GM19043 (cell line): ENCODE measurements around the gene SH3BGRL.

Experiments used
- ATAC-seq: cut with Tn5 transposase; IDR thresholded peaks from one replicate; pipeline ENCODE4 v1.9.1; 2021; ENCODE audit warnings: low read depth; ENCODE audit not compliant: unreplicated experiment

SH3BGRL gene

GRCh38 chrX:81201671-81202455 lies at the start of gene SH3BGRL, which contains the start of gene HMGN5:
TSS of gene SH3BGRL (plus strand) at chrX:81202102. CDS start at chrX:81202201, 99 bp downstream.
TSS of gene HMGN5 (minus strand) at chrX:81201913. CDS start at chrX:81121549, 80,364 bp downstream.
- ATAC-seq: peak; percentile 94

GRCh38 chrX:81168391-81168790 lies 33.5 kb upstream of the SH3BGRL start:
- ATAC-seq: no peak

- no peak for ATAC-seq
These were observed 27.6 kb upstream of the SH3BGRL start for GRCh38 chrX:81174286-81174685.

GRCh38 chrX:81195259-81195658 lies 6.6 kb upstream of the SH3BGRL start:
- ATAC-seq: no peak

GRCh38 chrX:81195712-81196111 lies 6.2 kb upstream of the SH3BGRL start:
- ATAC-seq: peak; percentile 92

- no peak for ATAC-seq
These were observed 831 bp upstream of the SH3BGRL start for GRCh38 chrX:81201071-81201470.

- no peak for ATAC-seq
These were observed 536 bp downstream of the SH3BGRL start for GRCh38 chrX:81202456-81202819.

- no peak for ATAC-seq
These were observed 1.0 kb downstream of the SH3BGRL start for GRCh38 chrX:81202943-81203342.

GRCh38 chrX:81205551-81205950 lies 3.6 kb downstream of the SH3BGRL start:
- no peak for ATAC-seq

GRCh38 chrX:81206476-81206875 lies 4.6 kb downstream of the SH3BGRL start:
- no peak for ATAC-seq

- no peak for ATAC-seq
These were observed 7.0 kb downstream of the SH3BGRL start for GRCh38 chrX:81208916-81209315.

GRCh38 chrX:81215685-81216084 lies 13.8 kb downstream of the SH3BGRL start:
- ATAC-seq: no peak

GRCh38 chrX:81229229-81229628 lies 27.3 kb downstream of the SH3BGRL start:
- ATAC-seq: no peak

- no peak for ATAC-seq
These were observed 28.0 kb downstream of the SH3BGRL start for GRCh38 chrX:81229901-81230300.

- ATAC-seq: no peak
These were observed 29.6 kb downstream of the SH3BGRL start for GRCh38 chrX:81231476-81231875.

- ATAC-seq: no peak
These were observed 30.3 kb downstream of the SH3BGRL start for GRCh38 chrX:81232218-81232617.

- ATAC-seq: no peak
These were observed 35.6 kb downstream of the SH3BGRL start for GRCh38 chrX:81237516-81237915.

GRCh38 chrX:81238166-81238565 lies 36.3 kb downstream of the SH3BGRL start:
- ATAC-seq: no peak

GRCh38 chrX:81240701-81241331 lies 38.9 kb downstream of the SH3BGRL start:
- no peak for ATAC-seq

GRCh38 chrX:81241753-81242152 lies 39.9 kb downstream of the SH3BGRL start:
- no peak for ATAC-seq

GRCh38 chrX:81255876-81256275 lies 54.0 kb downstream of the SH3BGRL start:
- no peak for ATAC-seq

GRCh38 chrX:81257817-81258216 lies 55.9 kb downstream of the SH3BGRL start:
- ATAC-seq: no peak
